Activated CD4-positive, alpha-beta T cell treated with anti-CD3 and anti-CD28 coated beads for 1 hour (primary cell): ENCODE results near the gene ZNF839.
"Not testable (repeated sequence)": the region's sequence is repeated elsewhere in the genome, so short reads cannot be mapped to it uniquely, and the experiment has no call there.

Experiments used
- DNase-seq: peaks from one replicate; pipeline ENCODE4 v3.0.0-alpha.2; 2020

Gene ZNF839

GRCh38 chr14:102344084-102344483 is 24.5 kb downstream of the ZNF839 start:
- DNase-seq: no peak

- DNase-seq: no peak
Observed at GRCh38 chr14:102344485-102344884, 24.9 kb downstream of the ZNF839 start.

- no peak for DNase-seq
Observed at GRCh38 chr14:102345232-102345631, 25.7 kb downstream of the ZNF839 start.

GRCh38 chr14:102346645-102347044 is 27.1 kb downstream of the ZNF839 start:
- DNase-seq: no peak

- DNase-seq: no peak
Observed at GRCh38 chr14:102348376-102348775, 28.8 kb downstream of the ZNF839 start.

- no peak for DNase-seq
Observed at GRCh38 chr14:102351023-102351422, 31.5 kb downstream of the ZNF839 start.

- not testable (repeated sequence) for DNase-seq
Observed at GRCh38 chr14:102351593-102351992, 32.0 kb downstream of the ZNF839 start.

GRCh38 chr14:102352213-102352612 is 32.7 kb downstream of the ZNF839 start:
- no peak for DNase-seq

GRCh38 chr14:102353126-102353619 is 33.6 kb downstream of the ZNF839 start:
- DNase-seq: no peak

GRCh38 chr14:102356280-102356679 is 36.7 kb downstream of the ZNF839 start:
- DNase-seq: no peak

- no peak for DNase-seq
Observed at GRCh38 chr14:102359341-102359740, 39.8 kb downstream of the ZNF839 start.

GRCh38 chr14:102360388-102360787 is 40.8 kb downstream of the ZNF839 start:
- DNase-seq: no peak

- DNase-seq: no peak
Observed at GRCh38 chr14:102362084-102362483, 42.5 kb downstream of the ZNF839 start.

GRCh38 chr14:102362545-102363181 is 43.1 kb downstream of the ZNF839 start, which contains the start of the genes CINP and TECPR2:
TSS of gene CINP (minus strand) at chr14:102362890. CDS start at chr14:102362851, 39 bp downstream.
TSS of gene TECPR2 (plus strand) at chr14:102362941. CDS start at chr14:102376722, 13,781 bp downstream.
- DNase-seq: peak; percentile 92

- no peak for DNase-seq
Observed at GRCh38 chr14:102363182-102363943, 43.8 kb downstream of the ZNF839 start.

GRCh38 chr14:102370305-102370809 is 50.8 kb downstream of the ZNF839 start:
- no peak for DNase-seq

- no peak for DNase-seq
Observed at GRCh38 chr14:102371361-102371760, 51.8 kb downstream of the ZNF839 start.

- no peak for DNase-seq
Observed at GRCh38 chr14:102373110-102373509, 53.6 kb downstream of the ZNF839 start.

- DNase-seq: no peak
Observed at GRCh38 chr14:102374264-102374663, 54.7 kb downstream of the ZNF839 start.

- DNase-seq: no peak
Observed at GRCh38 chr14:102375119-102375518, 55.6 kb downstream of the ZNF839 start.

- DNase-seq: no peak
Observed at GRCh38 chr14:102377696-102378095, 58.1 kb downstream of the ZNF839 start.

- no peak for DNase-seq
Observed at GRCh38 chr14:102378830-102379229, 59.3 kb downstream of the ZNF839 start.

GRCh38 chr14:102387086-102387485 is 67.5 kb downstream of the ZNF839 start:
- DNase-seq: no peak

- no peak for DNase-seq
Observed at GRCh38 chr14:102389246-102389645, 69.7 kb downstream of the ZNF839 start.
